Measurements from ENCODE around the gene SSBP3. TPM values are rescaled to one million over a fixed set of nuclear protein-coding genes. Genes with fewer than 3 reads are reported as not detected.

SSBP3 gene
- total and polyA plus RNA-seq, 9 of the 15 experiments (the other 6 are each of a cell fraction or from before 2014, with no cell fraction given) = 8.7 to 108 (median 33.8) TPM

DNA sequence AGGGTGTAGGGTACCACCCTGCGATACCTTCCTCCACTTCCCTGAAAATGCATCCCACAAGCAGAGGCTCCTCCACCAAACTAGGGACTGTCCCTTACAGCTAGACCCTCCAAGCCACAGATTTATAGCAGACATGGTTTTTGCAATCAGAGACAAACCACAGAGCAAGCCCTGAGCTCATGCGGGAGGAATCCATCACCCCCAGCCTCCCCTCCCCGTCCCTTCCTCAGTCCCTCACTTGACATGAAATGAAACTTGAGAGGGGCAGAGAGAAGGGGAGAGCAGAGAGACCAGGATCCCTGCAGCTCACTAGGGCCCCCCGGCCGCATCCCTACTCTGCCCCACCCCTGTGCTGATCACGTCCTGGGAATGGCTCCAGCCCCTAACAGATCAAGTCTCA lies 111.3 kb downstream of the SSBP3 start:
- TF ChIP-seq SP2 (IDR thresholded peaks at IDR 0.05; ENCODE audit: extremely low read depth, low read depth, low read length, poor library complexity, severe bottlenecking) (no peak), POLR2G (IDR thresholded peaks at IDR 0.05; ENCODE audit: low read depth, low read length) (no peak), RBM34 (IDR thresholded peaks at IDR 0.05; ENCODE audit: borderline replicate concordance, insufficient read depth, low read length) (no peak), BCL6 (CRISPR knock-in tag; IDR thresholded peaks at IDR 0.05) (no peak), TBP (optimal IDR thresholded peaks at IDR 0.05; ENCODE audit: low read depth, low read length) (no peak), MAFK (IDR thresholded peaks at IDR 0.05; ENCODE audit: low read length) (no peak), RNF2 (IDR thresholded peaks at IDR 0.05) (no peak), NRF1 (conservative IDR thresholded peaks at IDR 0.05 in 1 of 2, IDR thresholded peaks at IDR 0.05 in 1 of 2) (no peak), RBM25 (IDR thresholded peaks at IDR 0.05; ENCODE audit: low read depth, low read length, severe bottlenecking) (no peak), ZNF699 (CRISPR knock-in tag; IDR thresholded peaks at IDR 0.05; ENCODE audit: insufficient replicate concordance) (no peak), CREB1 (IDR thresholded peaks at IDR 0.05) (no peak), CREB1 (CRISPR knock-in tag; IDR thresholded peaks at IDR 0.05) (no peak), ZEB2 (IDR thresholded peaks at IDR 0.05) (no peak), PREB (CRISPR knock-in tag; IDR thresholded peaks at IDR 0.05) (no peak), LARP7 (IDR thresholded peaks at IDR 0.05) (no peak)
- 63% methylated on average over 6 of the region's 6 CpGs for WGBS (ENCODE audit: insufficient coverage, low coverage, missing lambda C conversion rate)
- Histone ChIP-seq H3K4me1 (replicated peaks in 1 of 2; ENCODE audit: control insufficient read depth in 2 of 2, insufficient read depth in 2 of 2, low read length in 2 of 2) (peaks cover 13 to 28% of the 10 kb centered on the region in 2 experiments; a peak in 4 of 5 replicates), H3K79me2 (ENCODE audit: control insufficient read depth, insufficient read depth, low read length) (peaks cover 89% of the 10 kb centered on the region), H2AFZ (ENCODE audit: low read depth, low read length) (no peak overlapping the region), H3K9me3 (replicated peaks; ENCODE audit: control insufficient read depth, insufficient read depth, low read depth, low read length) (no peaks in the 10 kb centered on the region), H3K36me3 (ENCODE audit: control insufficient read depth, insufficient read depth, low read length) (no peaks in the 10 kb centered on the region; the same call in 2 of the 3 replicates), H3K4me2 (ENCODE audit: insufficient read depth, low read length) (no peak overlapping the region), H3K27ac (ENCODE audit: extremely low read depth, low read depth, low read length) (no peak overlapping the region), H3K9me1 (ENCODE audit: control insufficient read depth, insufficient read depth, low read length) (peaks cover 3% of the 10 kb centered on the region), H3K9ac (ENCODE audit: insufficient read depth in 1 of 2, low read depth in 2 of 2, low read length in 2 of 2) (no peak overlapping the region), H3K4me3 (no peak overlapping the region), H3K27me3 (ENCODE audit: control insufficient read depth in 2 of 2, insufficient read depth in 2 of 2, low read length in 2 of 2) (no peaks in the 10 kb centered on the region), H4K20me1 (replicated peaks; ENCODE audit: control insufficient read depth, insufficient read depth, low read length) (peaks cover 76% of the 10 kb centered on the region)
- in situ Hi-C loops (cut with MboI) (no loop called here), intact Hi-C loops (cut with micrococcal nuclease) (no loop called here)
- ChIA-PET CTCF (ENCODE audit: low intra/inter-chr PET ratio) (no interaction called here), POLR2A (interaction anchor here (0.7 to 1.3 kb wide), 6 partner anchors 9 to 195 kb away, joined by 3 to 5 read pairs (median 4); no protein-coding TSS in a partner anchor)
- FAIRE-seq = no peak
- no peak for DNase-seq (ENCODE audit: extremely low read depth in 1 of 4, low spot score in 3 of 4)
- ATAC-seq = no peak
- BruUV-seq (replicated peaks) = no TSS peak
